Activated CD8-positive, alpha-beta memory T cell treated with anti-CD3 and anti-CD28 coated beads, Interleukin-2, amount 10 ng/mL, durations not matched to agents 7 days and 5 days (primary cell): ENCODE data around the gene SLC25A18. TPM values are rescaled to one million over a fixed set of nuclear protein-coding genes. Genes with fewer than 3 reads are reported as not detected.
"Not testable (repeated sequence)": the region's sequence is repeated elsewhere in the genome, so short reads cannot be mapped to it uniquely, and the experiment has no call there.

Experiments
- ATAC-seq: fragments of 150-1000 bp; cut with Tn5 transposase; one replicate; pipeline ENCODE4 v1.10.0; 2021; ENCODE audit warnings: moderate library complexity
- CTCF ChIA-PET: fragments of 350-600 bp; sonication (Branson Sonifier 250); formaldehyde crosslinking; loops from one replicate; lab custom pipeline; 2021; ENCODE audit warnings: antibody characterized with exemption; lab: Charles Lee
- DNase-seq: peaks from one replicate; pipeline ENCODE4 v3.0.0-alpha.2; 2020
- H3K27ac Mint-ChIP-seq: one replicate; pipeline ENCODE4 v1.8.0; 2021; ENCODE audit warnings: mild to moderate bottlenecking, mixed read lengths
- H3K27me3 Mint-ChIP-seq: one replicate; pipeline ENCODE4 v1.8.0; 2021; ENCODE audit warnings: mixed read lengths
- H3K36me3 Mint-ChIP-seq: one replicate; pipeline ENCODE4 v1.8.0; 2021; ENCODE audit warnings: mild to moderate bottlenecking, mixed read lengths
- H3K4me1 Mint-ChIP-seq: one replicate; pipeline ENCODE4 v1.8.0; 2021; ENCODE audit warnings: mixed read lengths
- H3K4me3 Mint-ChIP-seq: one replicate; pipeline ENCODE4 v1.8.0; 2021; ENCODE audit warnings: mild to moderate bottlenecking, moderate library complexity, mixed read lengths
- H3K9me3 Mint-ChIP-seq: one replicate; pipeline ENCODE4 v1.8.0; 2022; ENCODE audit warnings: low read depth, mixed read lengths
- total RNA-seq, 2 experiments: library from RNA; stranded (reverse); gene quantifications; one replicate each; pipeline ENCODE4 v1.2.3, GENCODE V29; 2021

Gene SLC25A18
- total RNA-seq, 2 experiments from 2014 or later: not detected

DNA sequence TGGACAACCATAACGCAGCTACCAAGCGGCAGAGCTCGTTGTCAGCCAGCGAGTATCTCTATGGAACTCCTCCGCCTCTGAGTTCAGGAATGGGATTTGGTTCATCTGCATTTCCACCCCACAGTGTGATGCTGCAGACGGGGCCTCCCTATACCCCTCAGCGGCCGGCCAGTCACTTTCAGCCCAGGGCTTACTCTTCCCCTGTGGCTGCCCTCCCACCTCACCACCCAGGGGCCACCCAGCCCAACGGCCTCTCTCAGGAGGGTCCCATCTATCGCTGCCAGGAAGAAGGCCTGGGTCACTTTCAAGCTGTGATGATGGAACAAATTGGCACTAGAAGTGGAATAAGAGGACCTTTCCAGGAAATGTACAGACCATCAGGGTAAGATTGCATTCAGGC, 14.1 kb upstream of the SLC25A18 start:
- H3K27ac Mint-ChIP-seq: no peak overlapping the region
- ATAC-seq (no peak), DNase-seq (no peak)
- H3K36me3 Mint-ChIP-seq: no peaks in the 10 kb centered on the region
- H3K27me3 Mint-ChIP-seq: no peaks in the 10 kb centered on the region
- H3K9me3 Mint-ChIP-seq: no peaks in the 10 kb centered on the region
- H3K4me1 Mint-ChIP-seq: no peaks in the 10 kb centered on the region
- CTCF ChIA-PET: no interaction called here
- no peak overlapping the region for H3K4me3 Mint-ChIP-seq

DNA sequence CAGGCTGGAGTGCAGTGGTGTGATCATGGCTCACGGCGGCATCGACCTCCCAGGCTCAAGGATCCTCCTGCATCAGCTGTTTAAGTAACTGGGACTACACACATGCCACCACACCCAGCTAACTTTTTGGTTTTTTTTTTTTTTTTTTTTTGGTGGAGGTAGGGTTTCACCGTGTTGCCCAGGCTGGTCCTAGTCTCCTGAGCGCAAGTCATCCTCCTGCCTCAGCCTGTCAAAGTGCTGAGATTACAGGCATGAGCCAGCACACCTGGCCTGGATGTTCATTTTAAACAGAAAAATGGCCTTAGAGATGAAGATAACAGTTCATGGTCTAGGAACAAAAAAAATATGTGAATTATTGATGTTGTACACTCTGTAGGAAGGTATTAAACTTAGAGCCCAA, 13.6 kb upstream of the SLC25A18 start:
- H3K4me1 Mint-ChIP-seq: no peaks in the 10 kb centered on the region
- no peaks in the 10 kb centered on the region for H3K36me3 Mint-ChIP-seq
- no peaks in the 10 kb centered on the region for H3K9me3 Mint-ChIP-seq
- H3K4me3 Mint-ChIP-seq: no peak overlapping the region
- DNase-seq (no peak), ATAC-seq (no peak)
- CTCF ChIA-PET: no interaction called here
- no peaks in the 10 kb centered on the region for H3K27me3 Mint-ChIP-seq
- H3K27ac Mint-ChIP-seq: no peak overlapping the region

DNA sequence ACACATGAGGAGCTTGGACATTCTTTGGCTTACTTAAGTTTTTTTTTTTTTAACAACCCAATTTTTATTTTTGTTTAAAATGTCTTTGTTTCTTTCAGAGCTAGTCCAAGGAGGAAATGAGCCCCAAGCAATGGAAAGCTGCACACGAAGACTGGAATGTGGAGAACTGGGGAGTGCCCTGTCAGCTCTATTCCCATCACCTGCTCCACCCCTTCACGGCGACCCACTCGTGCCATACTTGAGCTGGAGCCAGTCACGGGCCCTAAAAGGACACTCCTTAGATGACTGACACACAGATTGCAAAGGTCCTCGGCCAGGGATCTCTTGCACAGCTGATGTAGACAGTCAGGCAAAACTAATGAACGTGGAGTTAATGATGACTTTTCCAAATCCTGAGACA, 10.6 kb upstream of the SLC25A18 start:
- H3K4me1 Mint-ChIP-seq: no peaks in the 10 kb centered on the region
- H3K9me3 Mint-ChIP-seq: no peaks in the 10 kb centered on the region
- H3K27me3 Mint-ChIP-seq: no peaks in the 10 kb centered on the region
- H3K27ac Mint-ChIP-seq: no peak overlapping the region
- CTCF ChIA-PET: no interaction called here
- ATAC-seq: no peak
- no peak for DNase-seq
- no peak overlapping the region for H3K4me3 Mint-ChIP-seq
- H3K36me3 Mint-ChIP-seq: no peaks in the 10 kb centered on the region

DNA sequence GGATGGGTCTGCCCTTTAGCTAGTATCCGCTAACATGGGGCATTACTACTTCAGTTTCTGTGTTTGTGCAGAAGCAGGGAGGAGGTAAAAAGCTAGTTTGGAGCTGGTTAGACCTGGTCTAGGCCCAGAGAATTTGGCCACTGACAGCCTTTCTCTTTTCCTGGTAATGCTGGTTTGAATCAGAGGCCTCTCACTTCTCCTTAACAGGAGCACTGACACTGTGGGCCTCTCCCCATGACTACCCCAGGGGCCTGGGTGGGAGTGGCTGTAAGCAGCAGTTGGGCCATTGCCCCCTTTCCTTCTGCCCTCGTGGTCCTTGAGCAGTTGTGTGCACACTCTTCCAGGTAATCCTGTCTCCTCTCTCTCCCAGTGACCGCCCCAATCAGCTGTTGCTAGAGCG, 8.5 kb upstream of the SLC25A18 start:
- Mint-ChIP-seq H3K9me3 (no peaks in the 10 kb centered on the region), H3K27ac (no peak overlapping the region), H3K36me3 (no peaks in the 10 kb centered on the region), H3K27me3 (no peaks in the 10 kb centered on the region), H3K4me3 (no peak overlapping the region), H3K4me1 (no peaks in the 10 kb centered on the region)
- ATAC-seq (no peak), DNase-seq (no peak)
- CTCF ChIA-PET: no interaction called here

GRCh38 chr22:17559188-17559587, 4.1 kb upstream of the SLC25A18 start:
- H3K36me3 Mint-ChIP-seq: no peaks in the 10 kb centered on the region
- no peaks in the 10 kb centered on the region for H3K4me1 Mint-ChIP-seq
- H3K27ac Mint-ChIP-seq: no peak overlapping the region
- ATAC-seq (no peak), DNase-seq (no peak)
- H3K9me3 Mint-ChIP-seq: no peaks in the 10 kb centered on the region
- CTCF ChIA-PET: interaction anchor here (0.9 to 1.7 kb wide), 5 partner anchors 26 to 227 kb away, joined by 3 to 8 read pairs (median 3); no protein-coding TSS in a partner anchor
- H3K4me3 Mint-ChIP-seq: no peak overlapping the region
- H3K27me3 Mint-ChIP-seq: peaks cover 8% of the 10 kb centered on the region

GRCh38 chr22:17563936-17564391, 666 bp downstream of the SLC25A18 start:
- H3K4me1 Mint-ChIP-seq: no peaks in the 10 kb centered on the region
- no peak overlapping the region for H3K27ac Mint-ChIP-seq
- peaks cover 10% of the 10 kb centered on the region for H3K27me3 Mint-ChIP-seq
- ATAC-seq (no peak), DNase-seq (no peak)
- H3K9me3 Mint-ChIP-seq: no peaks in the 10 kb centered on the region
- H3K36me3 Mint-ChIP-seq: no peaks in the 10 kb centered on the region
- H3K4me3 Mint-ChIP-seq: no peak overlapping the region
- CTCF ChIA-PET: no interaction called here

DNA sequence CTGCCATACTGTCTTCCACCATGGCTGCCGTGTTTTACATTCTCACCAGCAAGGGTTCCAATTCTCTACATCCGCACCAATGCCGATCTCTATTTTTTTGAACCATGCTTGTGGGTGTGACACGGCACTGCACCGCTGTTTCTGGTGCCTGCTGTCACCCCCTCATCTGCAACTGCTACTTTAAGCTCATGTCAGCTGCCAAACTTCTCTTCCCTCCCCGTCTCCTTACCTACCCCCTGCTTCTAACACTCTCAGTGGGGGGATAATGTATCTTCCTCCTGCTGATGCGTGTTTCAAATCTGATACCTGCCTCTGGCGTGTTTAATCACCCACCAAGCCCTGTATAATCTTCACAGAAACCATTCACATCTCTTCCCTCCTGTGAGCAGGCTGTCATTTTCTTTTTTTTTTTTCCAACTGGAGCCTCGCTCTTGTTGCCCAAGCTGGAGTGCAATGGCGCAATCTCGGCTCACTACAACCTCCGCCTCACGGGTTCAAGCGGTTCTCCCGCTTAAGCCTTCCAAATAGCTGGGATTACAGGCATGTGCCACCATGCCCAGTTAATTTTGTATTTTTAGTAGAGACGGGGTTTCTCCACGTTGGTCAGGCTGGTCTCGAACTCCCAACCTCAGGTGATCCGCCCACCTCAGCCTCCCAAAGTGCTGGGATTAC, 2.9 kb downstream of the SLC25A18 start:
- H3K4me3 Mint-ChIP-seq, DNase-seq, H3K9me3 Mint-ChIP-seq, H3K36me3 Mint-ChIP-seq, H3K27ac Mint-ChIP-seq, CTCF ChIA-PET, H3K4me1 Mint-ChIP-seq, ATAC-seq: not testable (repeated sequence)
- H3K27me3 Mint-ChIP-seq: peaks cover 19% of the 10 kb centered on the region

DNA sequence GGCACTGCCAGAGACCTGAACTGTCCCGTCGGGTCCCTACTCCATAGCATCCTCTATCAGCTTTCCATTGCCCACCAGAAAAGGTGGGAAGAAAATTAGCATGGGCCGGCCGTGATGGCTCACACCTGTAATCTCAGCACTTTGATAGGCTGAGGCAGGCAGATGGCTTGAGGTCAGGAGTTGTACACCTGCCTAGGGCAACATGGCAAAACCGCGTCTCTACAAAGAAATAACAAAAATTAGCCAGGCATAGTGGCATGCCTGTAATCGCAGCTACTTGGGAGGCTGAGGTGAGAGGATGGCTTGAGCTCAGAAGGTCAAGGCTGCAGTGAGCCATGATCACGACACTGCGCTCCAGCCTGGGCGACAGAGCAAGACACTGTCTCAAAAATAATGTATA, 3.5 kb downstream of the SLC25A18 start:
- peaks cover 7% of the 10 kb centered on the region for H3K4me1 Mint-ChIP-seq
- H3K27me3 Mint-ChIP-seq: peaks cover 19% of the 10 kb centered on the region
- DNase-seq: no peak
- H3K27ac Mint-ChIP-seq: no peak overlapping the region
- CTCF ChIA-PET: no interaction called here
- no peak for ATAC-seq
- no peak overlapping the region for H3K4me3 Mint-ChIP-seq
- no peaks in the 10 kb centered on the region for H3K36me3 Mint-ChIP-seq
- H3K9me3 Mint-ChIP-seq: no peaks in the 10 kb centered on the region

DNA sequence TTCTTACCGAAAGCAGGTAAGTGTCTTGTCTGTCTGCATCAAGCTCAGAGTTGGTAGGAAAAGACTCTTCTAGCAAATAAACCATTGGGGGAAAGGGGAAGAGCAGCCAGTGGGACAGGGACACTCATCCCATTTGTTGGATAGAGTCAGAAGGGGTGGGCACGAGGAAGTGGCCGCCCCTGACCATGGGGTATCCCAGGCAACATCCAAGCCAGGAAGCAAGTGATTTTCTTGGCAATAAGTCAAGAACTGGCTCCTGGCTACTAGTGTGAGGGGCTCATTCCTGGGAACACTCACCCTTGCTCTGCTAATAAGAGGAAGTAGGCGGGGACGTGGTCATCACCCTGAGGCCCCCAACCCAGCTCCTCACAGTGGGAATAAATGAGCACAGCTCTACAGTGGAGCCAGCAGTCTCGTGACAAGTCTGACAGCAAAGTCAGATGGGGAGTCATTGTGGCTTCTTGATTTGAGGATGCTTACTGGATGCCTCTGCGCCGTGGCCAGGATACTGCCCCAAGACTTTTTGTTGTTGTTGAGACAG, 6.7 kb downstream of the SLC25A18 start:
- ATAC-seq (no peak), DNase-seq (no peak)
- Mint-ChIP-seq H3K27me3 (peaks cover 11% of the 10 kb centered on the region), H3K27ac (no peak overlapping the region), H3K9me3 (no peaks in the 10 kb centered on the region), H3K4me1 (peaks cover 7% of the 10 kb centered on the region), H3K36me3 (no peaks in the 10 kb centered on the region), H3K4me3 (no peak overlapping the region)
- CTCF ChIA-PET: no interaction called here

GRCh38 chr22:17570851-17571631, 7.7 kb downstream of the SLC25A18 start:
- Mint-ChIP-seq H3K36me3 (no peaks in the 10 kb centered on the region), H3K4me1 (peaks cover 7% of the 10 kb centered on the region), H3K9me3 (no peaks in the 10 kb centered on the region), H3K27ac (no peak overlapping the region), H3K4me3 (no peak overlapping the region), H3K27me3 (peaks cover 11% of the 10 kb centered on the region)
- DNase-seq (no peak), ATAC-seq (no peak)
- CTCF ChIA-PET: no interaction called here

DNA sequence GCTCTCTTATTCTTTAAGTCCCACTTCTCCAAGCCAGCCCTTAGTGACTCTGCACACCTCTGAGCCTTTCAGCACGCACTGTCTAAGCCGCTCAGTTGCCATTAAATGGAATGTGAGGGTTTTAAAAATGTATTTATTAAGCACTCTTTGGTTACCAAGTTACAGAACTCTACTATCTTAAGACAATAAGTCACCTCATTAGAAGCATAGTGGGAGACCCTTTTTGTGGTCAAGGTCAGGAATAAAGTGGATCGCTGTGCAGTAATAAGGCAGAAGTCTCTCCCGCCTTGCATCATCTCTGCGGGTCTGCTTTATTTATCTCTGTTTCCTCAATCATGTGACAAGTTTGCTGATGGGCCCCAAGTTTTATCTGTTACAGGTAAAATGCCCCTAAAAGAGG, 11.9 kb downstream of the SLC25A18 start:
- CTCF ChIA-PET: no interaction called here

DNA sequence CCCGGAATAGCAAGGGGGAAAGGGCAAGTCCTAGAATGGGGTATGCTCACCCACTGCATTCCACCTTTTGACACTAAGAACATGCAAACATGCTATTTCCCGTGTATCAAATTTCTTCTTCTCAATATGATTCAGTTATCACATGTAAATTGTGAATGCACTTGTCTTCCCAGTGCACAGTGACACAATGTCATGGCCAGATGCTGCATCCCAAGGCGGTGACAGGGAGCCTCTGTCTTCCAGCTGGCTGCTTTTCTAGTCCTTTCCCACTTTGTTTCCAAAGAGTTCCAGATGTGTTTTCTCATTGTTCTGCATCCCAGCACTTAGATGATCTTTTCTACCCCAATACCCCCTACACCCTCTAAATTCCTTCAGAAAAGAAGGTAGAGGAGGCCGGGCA, 12.4 kb downstream of the SLC25A18 start:
- CTCF ChIA-PET: no interaction called here
- no peaks in the 10 kb centered on the region for H3K36me3 Mint-ChIP-seq
- DNase-seq: no peak
- no peak overlapping the region for H3K27ac Mint-ChIP-seq
- no peak for ATAC-seq
- peaks cover 2% of the 10 kb centered on the region for H3K4me1 Mint-ChIP-seq
- H3K9me3 Mint-ChIP-seq: no peaks in the 10 kb centered on the region
- H3K27me3 Mint-ChIP-seq: peaks cover 3% of the 10 kb centered on the region
- H3K4me3 Mint-ChIP-seq: no peak overlapping the region

More for the DNA sequence above, 11.9 kb downstream of the SLC25A18 start:
- Mint-ChIP-seq H3K9me3 (no peaks in the 10 kb centered on the region), H3K4me1 (peaks cover 4% of the 10 kb centered on the region), H3K4me3 (no peak overlapping the region), H3K36me3 (no peaks in the 10 kb centered on the region), H3K27ac (no peak overlapping the region), H3K27me3 (peaks cover 4% of the 10 kb centered on the region)
- DNase-seq (no peak), ATAC-seq (no peak)

- CTCF ChIA-PET: no interaction called here
- Mint-ChIP-seq H3K36me3 (no peaks in the 10 kb centered on the region), H3K4me1 (no peaks in the 10 kb centered on the region), H3K4me3 (no peak overlapping the region), H3K27me3 (no peaks in the 10 kb centered on the region), H3K9me3 (no peaks in the 10 kb centered on the region), H3K27ac (no peak overlapping the region)
- ATAC-seq: no peak
- no peak for DNase-seq
Measured at GRCh38 chr22:17576470-17576869, 13.2 kb downstream of the SLC25A18 start.
